HG02610 (cell line): Measurements from ENCODE around the gene SWSAP1.
"Not testable (repeated sequence)": the region's sequence is repeated elsewhere in the genome, so short reads cannot be mapped to it uniquely, and the experiment has no call there.

ENCODE experiments used
- ATAC-seq: cut with Tn5 transposase; IDR thresholded peaks from one replicate; pipeline ENCODE4 v1.9.1; 2021; ENCODE audit warnings: mild to moderate bottlenecking, moderate library complexity; ENCODE audit not compliant: unreplicated experiment

SWSAP1 gene

DNA sequence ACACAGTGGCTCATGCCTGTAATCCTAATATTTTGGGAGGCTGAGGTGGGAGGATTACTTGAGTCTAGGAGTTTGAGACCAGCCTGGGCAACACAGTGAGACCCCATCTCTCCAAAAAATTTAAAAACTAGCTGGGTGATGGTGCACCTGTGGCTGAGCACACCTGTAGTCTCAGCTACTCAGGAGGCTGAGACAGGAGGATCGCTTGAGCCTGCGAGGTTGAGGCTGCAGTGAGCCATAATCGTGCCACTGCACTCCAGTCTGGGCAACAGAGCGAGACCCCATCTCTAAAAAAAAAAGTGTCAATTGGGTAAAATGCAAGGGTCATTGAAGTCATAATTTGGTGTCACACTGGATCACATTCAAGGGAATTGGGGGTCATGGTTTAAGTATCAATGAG is 20.4 kb upstream of the SWSAP1 start:
- ATAC-seq: not testable (repeated sequence)

DNA sequence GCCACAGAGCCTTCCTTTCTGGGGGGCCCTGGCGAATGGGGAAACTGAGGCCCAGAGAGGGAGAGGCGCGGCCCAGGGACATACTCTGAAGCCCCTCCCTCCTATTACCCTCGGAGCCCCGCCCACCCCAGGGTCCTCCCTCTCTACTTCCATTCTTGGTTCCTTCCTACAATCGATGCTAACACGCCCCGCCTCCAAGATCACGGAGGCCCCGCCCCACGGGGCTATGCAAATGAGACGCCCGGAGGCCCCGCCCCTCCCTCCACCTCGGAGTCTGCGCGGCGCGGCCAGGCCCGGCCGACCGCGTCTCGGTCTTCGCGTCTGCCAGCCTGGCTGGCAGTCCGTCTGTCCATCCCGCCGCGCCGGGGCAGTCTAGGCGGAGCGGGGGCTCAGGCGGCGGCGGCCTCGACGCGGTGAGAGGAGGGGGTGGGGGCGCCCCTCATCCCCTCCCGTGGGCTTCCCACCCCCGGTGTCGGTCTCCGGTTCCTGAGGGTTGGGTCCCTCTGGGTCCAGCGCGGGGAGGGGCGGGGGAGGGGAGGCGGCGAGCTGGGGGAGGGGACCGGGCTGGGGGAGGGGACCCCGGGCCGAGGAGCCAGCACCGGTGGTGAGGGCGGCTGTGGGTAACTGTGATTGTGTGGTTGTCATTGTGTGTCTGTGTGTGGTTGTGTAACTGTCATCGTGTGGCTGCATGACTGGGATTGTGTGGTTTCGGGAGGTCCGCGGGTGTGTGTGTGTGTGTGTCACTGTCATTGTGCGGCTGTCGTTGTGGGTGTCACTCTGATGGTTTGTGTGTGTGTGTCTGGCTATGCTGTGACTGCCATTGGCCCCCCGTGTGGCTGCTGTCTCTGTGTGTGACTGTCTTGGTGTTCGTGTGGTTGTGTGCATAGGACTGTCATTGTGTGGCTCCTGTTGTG is 19.0 kb upstream of the SWSAP1 start, which contains the start of gene PLPPR2:
Gene PLPPR2 (plus strand): TSS at position 273 of the 914 bp plus-strand sequence. CDS start 2,242 bp downstream, outside the sequence.
- peak; percentile 55 for ATAC-seq

DNA sequence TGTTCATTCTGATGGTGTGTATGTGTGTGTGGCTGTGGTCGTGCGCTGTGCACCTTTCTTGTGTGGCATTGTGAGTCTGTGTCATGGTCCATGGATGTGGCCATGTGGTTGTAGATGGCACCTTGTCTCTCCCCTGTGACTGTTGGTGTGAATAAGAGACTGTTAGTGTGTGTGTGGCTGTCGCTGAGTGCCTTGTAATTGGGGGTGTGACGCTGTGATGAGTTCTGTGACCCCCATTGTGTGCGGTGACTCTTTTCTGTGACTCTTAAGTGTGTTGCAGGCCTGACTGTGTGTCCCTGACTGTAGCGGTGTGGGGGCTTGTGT is 18.4 kb upstream of the SWSAP1 start:
- no peak for ATAC-seq

DNA sequence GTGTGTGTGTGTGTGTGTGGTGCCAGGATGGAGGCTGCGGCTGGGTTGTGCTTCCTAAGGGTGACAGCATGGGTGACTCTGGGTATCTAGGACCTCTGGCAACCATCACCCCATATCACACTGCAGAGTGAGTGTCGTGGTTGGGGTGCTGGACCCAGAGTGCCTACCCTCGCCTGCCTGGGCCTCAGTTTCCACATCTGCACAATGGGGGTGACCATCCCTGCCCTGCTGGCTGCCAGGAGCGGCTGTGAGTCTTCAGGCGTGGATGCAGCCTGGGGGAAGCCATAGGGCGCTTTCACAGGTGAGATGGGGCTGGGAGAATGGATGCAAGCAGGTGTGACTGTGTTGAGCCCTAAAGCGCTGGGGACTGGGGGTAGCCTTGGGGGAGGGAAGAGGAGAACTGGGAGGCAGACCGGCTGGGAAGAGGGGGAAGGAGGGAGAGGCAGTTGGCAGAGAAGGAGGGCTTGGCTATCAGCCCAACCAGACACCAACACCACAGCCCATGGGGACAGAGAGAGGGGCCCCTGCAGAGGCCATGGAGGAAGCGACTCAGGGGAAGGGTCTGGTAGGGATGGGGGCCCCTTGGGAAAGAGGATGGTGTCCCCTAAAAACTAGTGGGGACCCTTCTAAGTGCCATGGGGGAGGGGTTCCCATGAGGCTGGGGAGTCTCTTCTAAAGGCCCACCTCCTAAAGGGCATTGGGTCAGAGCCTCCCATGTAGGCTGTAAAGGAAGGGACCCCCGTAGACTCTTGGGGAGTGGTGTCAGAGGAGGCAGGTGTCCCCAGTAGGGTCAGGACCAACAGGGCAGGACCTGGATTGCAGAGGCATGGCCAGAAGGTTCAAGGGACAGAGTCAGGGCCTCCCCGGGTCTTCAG is 17.6 kb upstream of the SWSAP1 start:
- ATAC-seq: no peak

DNA sequence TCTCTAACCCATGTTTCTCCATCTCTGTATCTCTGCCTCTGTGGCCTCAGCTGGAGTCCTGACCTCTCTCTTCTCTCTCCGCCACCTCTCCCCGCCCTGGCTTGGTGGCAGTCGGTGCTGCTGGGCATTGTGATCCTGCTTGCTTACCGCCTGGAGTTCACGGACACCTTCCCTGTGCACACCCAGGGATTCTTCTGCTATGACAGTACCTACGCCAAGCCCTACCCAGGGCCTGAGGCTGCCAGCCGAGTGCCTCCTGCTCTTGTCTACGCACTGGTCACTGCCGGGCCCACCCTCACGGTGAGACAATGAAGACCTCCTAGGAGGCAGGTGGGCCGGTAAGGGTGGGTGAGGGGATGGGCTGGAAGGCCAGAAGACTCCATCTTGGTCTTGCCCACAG is 15.0 kb upstream of the SWSAP1 start:
- ATAC-seq: no peak

DNA sequence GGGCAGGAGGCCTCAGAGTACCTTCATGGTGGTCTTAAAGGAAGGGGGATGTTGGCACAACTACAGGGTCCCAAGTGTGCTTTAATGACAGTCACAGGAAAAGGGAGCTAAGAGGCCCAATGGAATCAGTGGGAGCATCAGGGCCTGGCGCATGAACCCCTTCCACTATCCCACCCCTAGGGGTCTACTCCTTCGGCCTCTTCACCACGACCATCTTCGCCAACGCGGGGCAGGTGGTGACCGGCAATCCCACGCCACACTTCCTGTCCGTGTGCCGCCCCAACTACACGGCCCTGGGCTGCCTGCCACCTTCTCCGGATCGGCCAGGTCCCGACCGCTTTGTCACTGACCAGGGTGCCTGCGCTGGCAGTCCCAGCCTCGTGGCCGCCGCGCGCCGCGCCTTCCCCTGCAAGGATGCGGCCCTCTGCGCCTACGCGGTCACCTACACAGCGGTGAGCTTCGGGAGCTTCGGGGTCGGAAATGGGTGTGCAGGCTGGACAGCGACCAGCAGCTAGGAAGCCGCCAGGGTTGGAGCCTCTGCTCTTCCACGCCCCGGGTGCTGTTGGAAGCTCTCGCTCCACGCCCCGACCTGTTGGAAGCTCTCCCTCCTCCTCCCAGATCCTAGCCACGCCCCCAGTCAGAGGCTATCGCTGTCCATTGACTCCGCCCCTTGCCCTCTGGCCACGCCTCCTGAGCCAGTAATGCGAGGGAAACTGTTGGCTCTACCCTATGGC is 13.3 kb upstream of the SWSAP1 start:
- ATAC-seq: no peak

DNA sequence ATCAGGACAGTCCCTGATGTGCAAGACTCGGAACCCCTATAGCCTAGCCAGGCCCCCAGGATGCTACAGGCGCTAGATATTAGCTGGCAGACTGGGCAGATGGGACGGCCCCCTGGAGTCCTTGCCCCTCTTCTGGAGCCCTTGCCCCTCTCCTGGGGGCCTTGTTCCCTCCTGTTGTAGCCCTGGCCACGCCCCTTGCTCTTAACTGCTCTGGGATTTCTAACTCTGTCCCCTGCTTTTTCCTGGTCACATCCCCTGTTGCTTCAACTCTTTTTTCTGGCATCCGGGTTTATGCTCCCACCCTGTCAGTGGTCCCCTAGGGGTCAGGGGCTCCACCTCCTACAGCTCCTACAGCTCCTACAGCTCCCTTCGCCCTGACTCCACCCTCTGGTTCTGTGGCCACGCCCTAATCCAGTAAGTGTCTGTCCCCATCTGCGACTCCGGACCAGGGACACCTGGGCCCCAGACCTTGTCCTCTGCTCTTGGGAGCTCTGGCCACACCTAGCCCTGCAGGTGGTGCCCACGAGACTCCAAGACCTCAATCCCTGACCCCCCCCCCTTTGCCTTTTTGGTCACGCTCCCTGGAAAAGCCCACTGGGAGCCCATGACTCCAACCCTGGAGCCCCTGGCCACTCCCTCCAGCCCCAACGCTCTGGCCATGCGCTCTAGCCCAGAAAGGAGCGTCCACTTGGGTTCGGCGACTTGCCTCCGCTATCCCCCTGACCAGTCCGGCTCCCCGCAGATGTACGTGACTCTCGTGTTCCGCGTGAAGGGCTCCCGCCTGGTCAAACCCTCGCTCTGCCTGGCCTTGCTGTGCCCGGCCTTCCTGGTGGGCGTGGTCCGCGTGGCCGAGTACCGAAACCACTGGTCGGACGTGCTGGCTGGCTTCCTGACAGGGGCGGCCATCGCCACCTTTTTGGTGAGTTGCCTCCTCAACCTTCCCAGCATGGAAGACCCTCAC is 12.4 kb upstream of the SWSAP1 start:
- ATAC-seq: no peak

DNA sequence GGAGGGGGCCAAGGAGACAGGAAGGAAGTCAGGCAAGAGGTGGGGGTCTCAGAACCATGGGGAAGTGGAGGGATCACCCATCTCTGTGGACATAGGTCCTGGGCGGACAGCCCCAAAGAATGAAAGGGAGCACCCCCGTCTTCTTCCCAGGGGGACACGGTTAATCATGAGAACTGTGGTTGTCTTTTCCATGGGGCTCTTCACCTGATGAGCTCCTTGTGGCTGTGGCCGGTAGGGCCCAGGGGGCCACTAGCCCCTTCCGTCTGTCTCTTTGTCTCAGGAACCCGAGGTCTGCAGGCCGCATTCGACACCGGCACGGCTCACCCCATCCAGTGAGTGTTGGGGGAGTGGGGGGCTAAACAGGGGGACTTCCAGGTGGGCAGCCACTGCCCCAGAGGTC is 10.6 kb upstream of the SWSAP1 start:
- no peak for ATAC-seq

DNA sequence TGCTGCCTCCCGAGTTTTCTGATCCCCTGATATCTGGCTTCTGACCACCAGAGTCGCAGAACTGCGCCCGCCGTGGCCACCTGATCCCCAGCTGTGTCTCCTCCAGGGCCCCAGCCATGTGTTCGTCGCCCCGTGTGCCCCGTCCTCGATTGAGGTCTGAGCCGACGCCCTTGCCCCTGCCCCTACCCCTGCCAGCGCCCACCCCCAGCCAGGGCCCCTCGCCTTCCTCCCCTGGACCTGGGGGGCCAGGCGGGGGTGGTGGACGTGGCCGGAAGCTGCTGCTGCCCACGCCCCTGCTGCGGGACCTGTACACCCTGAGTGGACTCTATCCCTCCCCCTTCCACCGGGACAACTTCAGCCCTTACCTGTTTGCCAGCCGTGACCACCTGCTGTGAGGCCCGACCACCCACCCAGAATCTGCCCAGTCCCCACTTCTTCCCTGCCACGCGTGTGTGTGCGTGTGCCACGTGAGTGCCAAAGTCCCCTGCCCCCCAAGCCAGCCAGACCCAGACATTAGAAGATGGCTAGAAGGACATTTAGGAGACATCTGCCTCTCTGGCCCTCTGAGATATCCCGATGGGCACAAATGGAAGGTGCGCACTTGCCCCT is 10.1 kb upstream of the SWSAP1 start:
- no peak for ATAC-seq

DNA sequence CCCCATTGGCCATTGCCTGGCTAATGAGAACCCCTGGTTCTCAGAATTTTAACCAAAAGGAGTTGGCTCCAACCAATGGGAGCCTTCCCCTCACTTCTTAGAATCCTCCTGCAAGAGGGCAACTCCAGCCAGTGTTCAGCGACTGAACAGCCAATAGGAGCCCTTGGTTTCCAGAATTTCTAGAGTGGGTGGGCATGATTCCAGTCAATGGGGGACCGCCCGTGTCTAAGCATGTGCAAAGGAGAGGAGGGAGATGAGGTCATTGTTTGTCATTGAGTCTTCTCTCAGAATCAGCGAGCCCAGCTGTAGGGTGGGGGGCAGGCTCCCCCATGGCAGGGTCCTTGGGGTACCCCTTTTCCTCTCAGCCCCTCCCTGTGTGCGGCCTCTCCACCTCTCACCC is 9.5 kb upstream of the SWSAP1 start:
- ATAC-seq: no peak

DNA sequence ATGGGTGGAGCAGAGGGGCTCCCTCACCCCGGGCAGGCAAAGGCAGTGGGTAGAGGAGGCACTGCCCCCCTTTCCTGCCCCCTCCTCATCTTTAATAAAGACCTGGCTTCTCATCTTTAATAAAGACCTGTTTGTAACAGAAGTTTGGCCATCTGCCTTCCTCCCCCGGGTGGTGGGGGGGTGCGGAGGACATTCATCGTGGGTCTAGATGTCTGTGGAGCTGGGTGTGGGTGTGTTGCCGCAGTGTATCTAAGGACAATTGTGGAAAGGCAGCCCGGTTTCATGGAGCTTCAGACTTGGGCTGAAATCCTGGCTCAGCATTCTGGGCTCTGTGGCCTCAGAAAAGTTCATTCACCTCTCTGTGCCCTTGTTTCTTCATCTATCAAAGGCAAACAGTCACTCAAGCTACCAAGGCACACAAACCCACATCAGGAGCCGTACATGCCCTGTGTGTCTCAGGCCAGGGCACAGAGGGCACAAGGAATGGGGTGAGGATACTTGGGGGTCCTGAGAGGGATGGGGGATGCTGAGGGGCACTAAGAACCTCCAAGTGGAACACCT is 8.8 kb upstream of the SWSAP1 start:
- ATAC-seq: no peak

DNA sequence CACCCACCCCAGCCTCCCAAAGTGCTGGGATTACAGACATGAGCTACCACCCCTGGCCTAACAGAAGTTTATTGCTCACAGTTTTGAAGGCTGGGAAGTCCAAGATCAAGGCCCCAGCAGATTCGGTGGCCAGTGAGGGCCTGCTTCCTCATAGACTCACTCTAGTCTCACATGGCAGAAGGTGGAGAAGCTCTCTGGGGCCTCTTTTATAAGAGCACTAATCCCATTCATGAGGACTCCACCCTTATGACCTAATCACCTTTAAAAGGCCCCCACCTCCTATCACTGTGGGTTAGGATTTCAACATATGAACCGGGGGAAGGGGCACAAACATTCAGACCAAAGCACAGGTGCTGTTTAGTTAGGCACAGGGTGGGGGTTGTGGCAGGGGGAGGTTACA is 6.9 kb upstream of the SWSAP1 start:
- ATAC-seq: no peak

DNA sequence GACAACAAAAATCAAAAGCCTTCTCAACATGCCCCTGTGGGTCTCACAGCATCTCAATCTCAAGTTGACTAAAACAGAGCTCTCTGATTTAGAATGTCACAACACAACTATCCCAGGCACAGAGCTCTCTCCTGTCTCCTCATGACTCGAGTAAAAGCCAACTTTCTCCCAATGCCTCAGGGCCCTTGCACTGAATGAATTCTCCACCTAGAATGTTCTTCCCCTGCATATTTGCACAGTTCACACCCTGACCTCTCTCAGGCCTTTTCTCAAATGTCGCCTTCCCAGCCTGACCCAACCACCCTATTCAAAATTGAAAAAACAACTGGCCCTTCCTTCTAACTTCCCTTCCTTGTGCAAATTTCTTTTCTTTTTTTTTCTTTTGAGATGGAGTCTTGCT is 3.7 kb upstream of the SWSAP1 start:
- ATAC-seq: no peak

DNA sequence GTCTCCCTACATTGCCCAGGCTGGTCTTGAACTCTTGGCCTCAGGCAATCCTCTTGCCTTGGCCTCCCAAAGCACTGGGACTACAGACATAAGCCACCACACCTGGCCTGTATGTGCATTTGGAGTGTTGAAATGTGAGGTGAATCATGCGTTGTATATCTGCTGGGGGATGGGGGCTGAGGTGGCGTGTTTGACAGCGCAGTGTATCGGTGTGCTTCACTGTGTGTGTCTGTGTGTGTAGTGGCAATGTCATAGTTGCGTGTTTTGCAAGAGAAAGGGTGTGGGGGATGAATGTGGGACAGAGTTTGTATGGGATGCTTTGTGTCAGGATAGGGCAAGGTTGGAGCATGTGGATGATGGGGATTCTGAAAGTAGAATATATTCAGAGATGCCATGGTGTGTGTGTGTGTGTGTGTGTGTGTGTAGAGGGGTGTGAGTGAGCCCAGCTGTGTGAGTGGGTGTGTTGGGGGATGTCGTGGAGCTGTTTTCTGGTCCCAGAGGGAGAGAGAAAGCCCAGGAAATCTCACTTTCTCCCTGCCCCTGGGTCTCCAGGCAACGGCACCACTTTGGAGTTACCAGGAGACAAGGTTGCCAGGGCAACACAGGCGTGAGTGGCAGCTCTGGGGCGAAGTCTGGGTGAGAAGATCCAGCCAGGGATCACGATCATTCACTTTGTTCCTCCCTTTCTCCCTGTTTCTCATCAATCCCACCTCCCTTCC is 1.1 kb upstream of the SWSAP1 start:
- ATAC-seq: no peak

DNA sequence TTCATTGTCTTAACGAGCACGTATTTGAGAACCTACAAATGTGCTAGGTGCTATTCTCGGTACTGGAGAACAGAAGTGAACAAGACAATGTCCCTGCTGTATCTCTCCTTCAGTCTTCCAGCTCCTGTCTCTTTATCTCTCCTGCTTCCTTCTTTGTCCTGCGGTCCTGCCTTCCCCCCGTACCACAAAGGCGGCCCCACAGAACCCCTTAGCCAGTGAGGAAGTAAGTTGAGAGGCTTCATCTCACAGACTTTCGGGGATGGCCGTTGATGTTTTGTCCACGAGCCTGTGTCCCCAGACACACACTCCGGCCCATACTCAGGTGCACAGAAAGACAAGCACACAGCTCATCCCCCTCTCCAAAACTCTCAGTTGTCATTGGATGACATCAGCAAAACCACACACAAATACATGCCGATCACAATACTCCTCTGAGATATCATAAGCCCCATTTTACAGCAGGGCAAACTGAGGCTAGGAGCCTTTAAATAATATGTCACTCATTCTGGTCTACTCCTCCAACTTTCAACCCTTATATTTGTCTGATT is 507 bp upstream of the SWSAP1 start:
- no peak for ATAC-seq

DNA sequence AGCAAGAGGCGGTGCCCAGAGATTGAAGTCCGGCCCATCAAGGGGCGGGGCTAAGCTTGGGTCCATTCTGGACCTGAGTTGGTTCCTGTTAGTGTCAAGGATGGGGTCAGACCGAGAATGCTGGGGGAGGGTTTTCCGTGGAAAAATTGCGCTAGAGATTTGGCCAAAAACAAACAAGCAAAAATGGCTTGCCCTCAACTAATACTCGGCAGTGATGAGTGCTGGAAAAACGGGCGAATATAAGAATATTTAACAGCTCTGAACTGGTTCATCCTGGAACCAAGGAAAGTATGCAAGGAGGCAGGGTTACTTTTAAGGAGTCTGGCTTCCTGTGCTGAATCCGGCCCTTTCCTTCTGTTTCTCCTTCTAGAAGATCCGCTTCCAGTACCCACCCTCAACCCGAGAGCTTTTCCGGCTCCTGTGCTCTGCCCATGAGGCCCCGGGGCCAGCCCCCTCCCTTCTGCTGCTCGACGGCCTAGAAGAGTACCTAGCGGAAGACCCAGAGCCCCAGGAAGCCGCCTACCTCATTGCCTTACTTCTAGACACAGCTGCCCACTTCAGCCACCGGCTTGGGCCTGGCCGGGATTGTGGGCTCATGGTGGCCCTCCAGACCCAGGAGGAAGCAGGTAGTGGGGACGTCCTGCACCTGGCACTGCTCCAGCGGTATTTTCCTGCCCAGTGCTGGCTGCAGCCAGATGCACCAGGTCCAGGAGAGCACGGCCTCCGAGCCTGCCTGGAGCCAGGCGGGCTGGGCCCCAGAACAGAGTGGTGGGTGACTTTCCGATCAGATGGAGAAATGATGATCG is 880 bp downstream of the SWSAP1 start:
- no peak for ATAC-seq

DNA sequence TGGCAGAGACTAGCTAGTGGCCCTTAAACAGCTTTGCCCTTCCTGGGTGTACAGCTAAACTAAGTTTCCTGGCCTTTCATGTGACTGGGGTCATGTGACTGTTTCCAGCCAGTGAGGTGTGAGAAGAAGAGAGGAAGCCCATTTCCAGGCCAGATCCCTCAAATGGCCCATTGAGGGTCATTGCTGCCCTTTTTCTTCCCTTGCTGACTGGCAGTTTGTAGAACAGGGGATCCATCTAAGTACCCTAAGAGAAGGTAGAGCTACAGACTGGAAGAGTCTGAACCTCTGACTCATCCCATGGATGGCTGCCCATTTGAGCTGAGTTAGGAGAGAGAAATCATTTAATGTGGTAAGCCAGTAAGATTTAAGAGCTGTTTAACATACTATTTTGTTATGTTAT is 2.8 kb downstream of the SWSAP1 start:
- ATAC-seq: no peak

DNA sequence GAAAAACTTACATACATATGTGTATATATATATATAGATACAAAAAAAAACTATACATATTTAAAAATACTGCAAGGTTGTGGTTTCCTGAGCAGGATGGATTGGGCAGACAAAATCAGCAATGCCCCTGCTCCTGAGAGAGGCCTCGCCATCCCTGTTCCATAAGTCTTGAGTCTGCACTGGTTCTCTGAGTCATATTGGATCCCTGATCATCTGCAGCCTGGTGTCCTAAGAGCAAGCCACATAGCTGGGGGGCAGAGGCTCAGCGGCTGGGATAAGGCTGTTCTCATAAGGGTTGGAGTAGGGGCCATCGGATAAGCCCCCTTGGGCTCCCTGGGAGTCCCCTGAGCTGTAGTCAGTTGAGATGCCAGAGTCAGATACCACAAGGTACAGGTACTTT is 3.3 kb downstream of the SWSAP1 start:
- no peak for ATAC-seq
